ENCODE data around the gene AIRE. TPM values are rescaled to one million over a fixed set of nuclear protein-coding genes. Genes with fewer than 3 reads are reported as not detected.

AIRE gene
- total RNA-seq, 4 donors from 2014 or later = not detected

DNA sequence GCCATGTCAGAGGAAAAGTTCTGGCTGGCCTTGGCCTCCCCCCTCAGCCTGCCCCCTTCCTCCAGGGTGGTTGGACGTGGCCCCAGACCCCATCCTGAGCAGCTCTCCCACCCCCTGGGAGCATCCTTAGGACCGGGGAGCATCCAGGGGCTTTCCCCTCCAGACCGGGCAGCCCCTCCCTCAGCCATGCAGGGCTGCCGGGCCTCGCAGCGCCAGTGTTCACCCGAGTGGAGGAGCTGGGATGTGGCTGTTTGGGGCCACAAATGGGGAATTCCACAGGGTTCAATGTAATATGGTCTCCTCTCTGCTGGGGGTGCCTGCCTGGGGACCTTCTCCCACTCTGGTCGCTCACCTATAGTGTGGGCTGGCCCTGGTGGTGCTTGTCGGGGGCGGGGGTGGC, 10.0 kb downstream of the AIRE start:
- intact Hi-C loops (cut with DNase I) = loop anchor here (5.0 kb wide), 1 partner anchor 283 kb away; the partner anchor contains the start of gene TRAPPC10
- Histone ChIP-seq H3K4me1 (peaks cover 23 to 46% (median 38%) of the 10 kb centered on the region in 4 donors), H3K9me3 (no peaks in the 10 kb centered on the region), H3K4me3 (no peak overlapping the region), H3K27me3 (peaks cover 0 to 51% (median 0%) of the 10 kb centered on the region in 4 donors), H3K36me3 (no peaks in the 10 kb centered on the region), H3K27ac (replicated peaks in 1 of 4) (no peak overlapping the region)
- no peak for DNase-seq (ENCODE audit: extremely low spot score)
- TF ChIP-seq EP300 (IDR thresholded peaks at IDR 0.05) (no peak), CTCF (IDR thresholded peaks at IDR 0.05) (no peak), POLR2A (IDR thresholded peaks at IDR 0.05; ENCODE audit: low read depth) (no peak), POLR2AphosphoS5 (IDR thresholded peaks at IDR 0.05) (no peak)
- 62% methylated on average over 7 of the region's 10 CpGs for WGBS

DNA sequence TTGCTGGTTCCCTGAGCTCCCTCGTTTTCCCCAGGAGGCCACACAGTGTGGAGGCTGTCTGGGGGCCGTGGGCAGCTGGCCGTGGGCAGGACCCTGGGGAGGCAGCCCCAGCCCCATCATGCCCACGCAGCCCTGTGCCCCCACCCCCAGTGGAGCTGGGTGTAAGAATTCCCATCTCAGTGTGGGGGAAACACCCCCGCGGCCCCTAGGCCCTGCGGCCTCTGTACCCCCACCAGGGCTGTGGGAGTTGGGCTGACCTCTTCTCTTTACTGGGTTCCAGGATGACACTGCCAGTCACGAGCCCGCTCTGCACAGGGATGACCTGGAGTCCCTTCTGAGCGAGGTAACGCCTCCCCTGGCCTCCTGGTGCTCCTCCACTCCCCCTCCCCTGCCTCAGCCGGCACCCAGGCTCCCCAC, 10.4 kb downstream of the AIRE start:
- Histone ChIP-seq H3K27ac (replicated peaks in 1 of 4) (no peak overlapping the region), H3K9me3 (no peaks in the 10 kb centered on the region), H3K4me3 (no peak overlapping the region), H3K27me3 (peaks cover 0 to 51% (median 0%) of the 10 kb centered on the region in 4 donors), H3K36me3 (no peaks in the 10 kb centered on the region), H3K4me1 (peaks cover 28 to 51% (median 43%) of the 10 kb centered on the region in 4 donors)
- intact Hi-C loops (cut with DNase I) = loop anchor here (5.0 kb wide), 1 partner anchor 284 kb away; the partner anchor contains the start of gene TRAPPC10
- no peak for DNase-seq (ENCODE audit: extremely low spot score)
- 70% methylated on average over 4 of the region's 12 CpGs for WGBS
- TF ChIP-seq POLR2AphosphoS5 (IDR thresholded peaks at IDR 0.05) (no peak), EP300 (IDR thresholded peaks at IDR 0.05) (no peak), CTCF (IDR thresholded peaks at IDR 0.05) (no peak), POLR2A (IDR thresholded peaks at IDR 0.05; ENCODE audit: low read depth) (no peak)

DNA sequence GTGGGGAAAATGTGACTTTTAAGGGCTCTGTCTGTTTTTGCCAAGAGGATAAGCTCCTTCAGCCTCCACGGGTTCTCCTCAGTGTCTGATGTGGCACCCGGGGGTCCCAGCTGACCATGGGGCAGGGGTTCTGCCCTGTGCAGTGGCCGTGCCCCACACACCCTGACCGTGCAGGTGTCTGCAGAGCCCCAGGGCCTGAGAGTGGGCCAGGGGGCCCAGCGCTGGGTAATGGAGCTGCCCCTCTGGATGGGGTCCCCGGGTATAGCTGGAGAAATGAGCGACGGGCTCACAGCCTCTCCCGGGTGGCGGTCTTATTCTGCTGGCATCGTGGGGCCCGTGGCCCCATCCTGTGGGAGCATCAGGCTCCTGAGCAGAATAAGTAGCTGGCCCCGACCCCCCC, 11.2 kb downstream of the AIRE start:
- no peak for TF ChIP-seq POLR2AphosphoS5 (IDR thresholded peaks at IDR 0.05)
- TF ChIP-seq EP300 (IDR thresholded peaks at IDR 0.05) = no peak
- TF ChIP-seq POLR2A (IDR thresholded peaks at IDR 0.05; ENCODE audit: low read depth) = no peak
- no peak for TF ChIP-seq CTCF (IDR thresholded peaks at IDR 0.05)
- no peaks in the 10 kb centered on the region for H3K9me3 ChIP-seq
- H3K27me3 ChIP-seq = peaks cover 0 to 51% (median 0%) of the 10 kb centered on the region in 4 donors
- H3K4me1 ChIP-seq = peaks cover 36 to 59% (median 51%) of the 10 kb centered on the region in 4 donors
- no peak for DNase-seq (ENCODE audit: extremely low spot score)
- 89% methylated on average over 3 of the region's 13 CpGs for WGBS
- intact Hi-C loops (cut with DNase I) = loop anchor here (5.0 kb wide), 1 partner anchor 285 kb away; the partner anchor contains the start of gene TRAPPC10
- no peak overlapping the region for H3K27ac ChIP-seq (replicated peaks in 1 of 4)
- H3K4me3 ChIP-seq = no peak overlapping the region
- H3K36me3 ChIP-seq = no peaks in the 10 kb centered on the region

GRCh38 chr21:44297525-44298290, 12.0 kb downstream of the AIRE start:
- peak; percentile 95 for DNase-seq (ENCODE audit: extremely low spot score)
- peak; percentile 63 to 77 (median 73) for TF ChIP-seq CTCF (IDR thresholded peaks at IDR 0.05)
- peak in 1 of 2 donors; percentile 60 for TF ChIP-seq POLR2AphosphoS5 (IDR thresholded peaks at IDR 0.05)
- TF ChIP-seq EP300 (IDR thresholded peaks at IDR 0.05) = no peak
- Histone ChIP-seq H3K4me3 (no peak overlapping the region), H3K9me3 (no peaks in the 10 kb centered on the region), H3K36me3 (no peaks in the 10 kb centered on the region), H3K27ac (replicated peaks in 1 of 4) (no peak overlapping the region), H3K4me1 (peaks cover 44 to 67% (median 59%) of the 10 kb centered on the region in 4 donors), H3K27me3 (peaks cover 0 to 45% (median 0%) of the 10 kb centered on the region in 4 donors)
- whole genome bisulfite sequencing = 31% methylated on average over 21 of the region's 22 CpGs
- intact Hi-C loops (cut with DNase I) = loop anchor here (2.0 to 5.0 kb wide), 2 partner anchors 39 to 285 kb away; partner anchors contain the start of gene TRAPPC10
